GM13976 (cell line): ENCODE results near the gene FAM181B.

Experiments used
- DNase-seq: peaks from one replicate; pipeline ENCODE4 v3.0.0; 2012; ENCODE audit warnings: low spot score
- CTCF ChIP-seq: IDR thresholded peaks from 2 replicates; pipeline ENCODE4 v1.5.1; 2012; ENCODE audit warnings: borderline replicate concordance, mild to moderate bottlenecking; ENCODE audit not compliant: insufficient read depth; ENCODE audit errors: extremely low read depth, missing control alignments, control extremely low read depth
- in situ Hi-C: fragments of 300-500 bp; cut with MboI; formaldehyde crosslinking; loops from one replicate; pipeline ENCODE4 v1.12.0; 2022; ENCODE audit warnings: low sequenced_read_pairs, mixed read lengths, inconsistent platforms; ENCODE audit not compliant: unreplicated experiment

The FAM181B gene

GRCh38 chr11:82682003-82682751 lies 51.5 kb downstream of the FAM181B start:
- in situ Hi-C loops: loop anchor here (25.0 kb wide), 2 partner anchors 195 to 370 kb away; no protein-coding TSS in a partner anchor
- peak; percentile 51 for TF ChIP-seq CTCF
- DNase-seq: no peak

- TF ChIP-seq CTCF: no peak
- in situ Hi-C loops: loop anchor here (25.0 kb wide), 2 partner anchors 193 to 368 kb away; no protein-coding TSS in a partner anchor
- no peak for DNase-seq
These were observed 53.4 kb downstream of the FAM181B start for GRCh38 chr11:82680252-82680651.
